Lower leg skin (tissue), 3 donors: ENCODE measurements around the gene NRG3.

Source experiments
- CTCF ChIP-seq, 3 donors: fragments of 450-650 bp; IDR thresholded peaks; one replicate each; pipeline ENCODE4 v1.5.1; 2016; ENCODE audit warnings: antibody characterized with exemption in 3 of 3, mild to moderate bottlenecking in 3 of 3, moderate library complexity in 2 of 3
- POLR2A ChIP-seq, 2 donors: fragments of 450-650 bp; IDR thresholded peaks; one replicate each; pipeline ENCODE4 v1.6.1; 2016 to 2017; ENCODE audit warnings: antibody characterized with exemption in 2 of 2, mild to moderate bottlenecking in 1 of 2, moderate library complexity in 1 of 2

- no peak for TF ChIP-seq CTCF (IDR thresholded peaks at IDR 0.05)
- no peak for TF ChIP-seq POLR2A (IDR thresholded peaks at IDR 0.05)
Measured at GRCh38 chr10:81963606-81964005, 88.6 kb downstream of the NRG3 start.
